A549 (cell line): ENCODE data around the gene ANXA8. TPM values are rescaled to one million over a fixed set of nuclear protein-coding genes. Genes with fewer than 3 reads are reported as not detected.

Experiments
- polyA plus RNA-seq, 4 experiments: library from polyadenylated mRNA; depleted of rRNA in 3 of 4; stranded (reverse); fragments of >200 nt; fragmentation: RNase III in 1 of 4; extraction: RNeasy Plus Mini Kit Qiagen cat#74134 plus additional on column Dnase treatment in 1 of 4; gene quantifications; 2 replicates in 3 of 4; 3 replicates in 1 of 4; pipeline ENCODE4 v1.2.3, GENCODE V29; 2011 to 2017
- small RNA-seq, 6 experiments: library from RNA; depleted of rRNA; stranded (forward); fragments of <200 nt; gene quantifications; one replicate each; pipeline ENCODE3, GENCODE V24; 2012

The ANXA8 gene
- polyA plus RNA-seq, 2 of the 4 experiments (the other 2 are of a cell fraction) = 8.1 to 38.8 TPM

Small RNAs within 50 kb of the gene (small RNA-seq; reads per million reads assigned to genes)
- 0 reads per million in 6 experiments for gene AL591684.3
- 0 reads per million in 6 experiments for gene RNA5SP312

Other genes starting within 250 kb of the ANXA8 start
- gene GDF10, start 183.9 kb downstream of the ANXA8 start, polyA plus RNA-seq (2011; rRNA removed) = not detected in 2 replicates
- 0.04 to 0.10 TPM (median 0.09 TPM) in 3 replicates for gene GDF10, start 183.9 kb downstream of the ANXA8 start, polyA plus RNA-seq (2017; fragmentation: RNase III; extraction: RNeasy Plus Mini Kit Qiagen cat#74134 plus additional on column Dnase treatment)
- not detected in 2 replicates for gene GDF2, start 161.7 kb downstream of the ANXA8 start, polyA plus RNA-seq (2011; rRNA removed)
- not detected in 3 replicates for gene GDF2, start 161.7 kb downstream of the ANXA8 start, polyA plus RNA-seq (2017; fragmentation: RNase III; extraction: RNeasy Plus Mini Kit Qiagen cat#74134 plus additional on column Dnase treatment)
- not detected in 2 replicates for gene RBP3, start 135.8 kb downstream of the ANXA8 start, polyA plus RNA-seq (2011; rRNA removed)
- gene RBP3, start 135.8 kb downstream of the ANXA8 start, polyA plus RNA-seq (2017; fragmentation: RNase III; extraction: RNeasy Plus Mini Kit Qiagen cat#74134 plus additional on column Dnase treatment) = not detected in 3 replicates
- gene ZNF488, start 99.8 kb downstream of the ANXA8 start, polyA plus RNA-seq (2011; rRNA removed) = 4.0 and 4.6 TPM in 2 replicates
- 6.8 to 8.3 TPM (median 6.9 TPM) in 3 replicates for gene ZNF488, start 99.8 kb downstream of the ANXA8 start, polyA plus RNA-seq (2017; fragmentation: RNase III; extraction: RNeasy Plus Mini Kit Qiagen cat#74134 plus additional on column Dnase treatment)
- gene FAM25G, start 7.6 kb upstream of the ANXA8 start, polyA plus RNA-seq (2011; rRNA removed) = not detected in 2 replicates
- 1.1 TPM in 1 of 3 replicates, not detected in the others for gene FAM25G, start 7.6 kb upstream of the ANXA8 start, polyA plus RNA-seq (2017; fragmentation: RNase III; extraction: RNeasy Plus Mini Kit Qiagen cat#74134 plus additional on column Dnase treatment)
- gene AGAP9, start 39.5 kb upstream of the ANXA8 start, polyA plus RNA-seq (2011; rRNA removed) = 12.7 and 14.3 TPM in 2 replicates
- gene AGAP9, start 39.5 kb upstream of the ANXA8 start, polyA plus RNA-seq (2017; fragmentation: RNase III; extraction: RNeasy Plus Mini Kit Qiagen cat#74134 plus additional on column Dnase treatment) = 5.1 to 5.8 TPM (median 5.8 TPM) in 3 replicates